BLaER1 (cell line): ENCODE results near the gene ZNF804B.

Experiments used
- H3K27ac ChIP-seq: shearing (Covaris generic); formaldehyde crosslinking; 2 replicates; pipeline ENCODE4 v1.8.1; 2022
- H3K27me3 ChIP-seq: shearing (Covaris generic); formaldehyde crosslinking; 2 replicates; pipeline ENCODE4 v1.8.1; 2022
- H3K36me3 ChIP-seq: shearing (Covaris generic); formaldehyde crosslinking; 2 replicates; pipeline ENCODE4 v1.8.1; 2022
- H3K4me1 ChIP-seq: shearing (Covaris generic); formaldehyde crosslinking; 2 replicates; pipeline ENCODE4 v1.8.1; 2022
- H3K4me2 ChIP-seq: shearing (Covaris generic); formaldehyde crosslinking; 2 replicates; pipeline ENCODE4 v1.8.1; 2022
- H3K4me3 ChIP-seq: shearing (Covaris generic); formaldehyde crosslinking; 2 replicates; pipeline ENCODE4 v1.8.1; 2022
- H3K9ac ChIP-seq: shearing (Covaris generic); formaldehyde crosslinking; 2 replicates; pipeline ENCODE4 v1.8.1; 2022
- H3K9me3 ChIP-seq: shearing (Covaris generic); formaldehyde crosslinking; 2 replicates; pipeline ENCODE4 v1.8.1; 2022
- H4K20me1 ChIP-seq: shearing (Covaris generic); formaldehyde crosslinking; 2 replicates; pipeline ENCODE4 v1.8.1; 2022
- Cebpa-rat ChIP-seq: shearing (Covaris generic); IDR thresholded peaks from 2 replicates; pipeline ENCODE4 v1.8.1; 2022

Gene ZNF804B

DNA sequence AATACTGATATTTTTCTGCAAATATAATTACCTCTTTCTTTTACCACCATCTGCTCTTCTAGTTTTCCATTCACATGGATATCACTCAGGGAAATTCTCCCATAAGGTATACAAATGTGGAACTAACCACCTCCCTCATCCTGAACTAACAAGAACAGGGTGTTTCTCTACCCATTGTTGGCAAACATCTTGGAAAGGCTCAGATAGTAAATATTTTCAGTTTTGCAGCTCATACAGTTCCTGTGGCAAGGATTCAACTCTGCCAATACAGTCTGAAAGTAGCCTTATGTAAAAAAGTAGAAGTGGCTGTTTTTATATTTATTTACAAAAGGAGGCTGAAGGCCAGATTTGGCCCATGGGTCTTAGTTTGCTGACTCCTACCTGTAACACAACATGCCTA, 549.0 kb downstream of the ZNF804B start:
- TF ChIP-seq Cebpa-rat: no peak
- Histone ChIP-seq H3K27me3 (no peaks in the 10 kb centered on the region), H3K27ac (no peak overlapping the region), H3K9me3 (no peaks in the 10 kb centered on the region), H3K9ac (no peak overlapping the region), H4K20me1 (no peaks in the 10 kb centered on the region), H3K4me3 (no peak overlapping the region), H3K36me3 (no peaks in the 10 kb centered on the region), H3K4me2 (no peak overlapping the region), H3K4me1 (peaks cover 7% of the 10 kb centered on the region; the same call in 1 of the 2 replicates)

- H3K4me1 ChIP-seq: peaks cover 8% of the 10 kb centered on the region; the same call in 1 of the 2 replicates
- no peak for TF ChIP-seq Cebpa-rat
These were observed 552.4 kb downstream of the ZNF804B start for GRCh38 chr7:89311886-89312285.

GRCh38 chr7:89312551-89312950, 553.1 kb downstream of the ZNF804B start:
- no peak overlapping the region for H3K4me2 ChIP-seq
- no peak overlapping the region for H3K4me3 ChIP-seq
- H3K27ac ChIP-seq: no peak overlapping the region

More at GRCh38 chr7:89311886-89312285, 552.4 kb downstream of the ZNF804B start:
- Histone ChIP-seq H3K4me2 (no peak overlapping the region), H4K20me1 (no peaks in the 10 kb centered on the region), H3K9ac (no peak overlapping the region), H3K36me3 (no peaks in the 10 kb centered on the region), H3K27me3 (no peaks in the 10 kb centered on the region), H3K4me3 (no peak overlapping the region), H3K27ac (no peak overlapping the region), H3K9me3 (no peaks in the 10 kb centered on the region)

GRCh38 chr7:89316584-89317251, 557.2 kb downstream of the ZNF804B start:
- TF ChIP-seq Cebpa-rat: no peak
- Histone ChIP-seq H4K20me1 (no peaks in the 10 kb centered on the region), H3K4me2 (no peak overlapping the region), H3K4me1 (peaks cover 8% of the 10 kb centered on the region; the same call in 1 of the 2 replicates), H3K27ac (no peak overlapping the region), H3K4me3 (no peak overlapping the region), H3K9ac (no peak overlapping the region), H3K9me3 (no peaks in the 10 kb centered on the region; the same call in 1 of the 2 replicates), H3K27me3 (no peaks in the 10 kb centered on the region), H3K36me3 (no peaks in the 10 kb centered on the region)

More at GRCh38 chr7:89312551-89312950, 553.1 kb downstream of the ZNF804B start:
- Histone ChIP-seq H3K4me1 (peaks cover 8% of the 10 kb centered on the region; the same call in 1 of the 2 replicates), H3K27me3 (no peaks in the 10 kb centered on the region), H3K9ac (no peak overlapping the region), H4K20me1 (no peaks in the 10 kb centered on the region), H3K36me3 (no peaks in the 10 kb centered on the region), H3K9me3 (no peaks in the 10 kb centered on the region)
- no peak for TF ChIP-seq Cebpa-rat

DNA sequence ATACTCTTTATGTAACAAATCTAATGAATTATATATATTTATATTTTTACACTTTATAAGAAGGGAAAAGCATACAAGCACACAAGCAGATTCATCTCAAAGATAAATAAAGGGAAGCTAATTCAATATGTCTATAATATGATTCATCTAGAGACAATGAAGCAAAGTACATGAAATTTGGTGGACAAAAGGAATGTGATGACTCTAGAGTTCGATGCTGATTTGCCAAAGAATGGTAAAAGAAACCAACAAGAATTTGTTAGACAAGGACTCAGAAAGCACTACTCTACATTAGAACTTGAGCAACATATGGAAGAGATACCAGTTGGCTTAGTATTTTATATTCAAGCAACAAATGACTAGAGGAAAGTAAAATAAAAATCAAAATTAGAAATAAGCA, 572.5 kb downstream of the ZNF804B start:
- TF ChIP-seq Cebpa-rat: no peak
- Histone ChIP-seq H3K4me2 (no peak overlapping the region), H3K4me3 (no peak overlapping the region), H3K4me1 (no peaks in the 10 kb centered on the region), H3K27me3 (no peaks in the 10 kb centered on the region), H3K36me3 (no peaks in the 10 kb centered on the region), H3K27ac (no peak overlapping the region), H3K9me3 (no peaks in the 10 kb centered on the region), H3K9ac (no peak overlapping the region), H4K20me1 (no peaks in the 10 kb centered on the region)

DNA sequence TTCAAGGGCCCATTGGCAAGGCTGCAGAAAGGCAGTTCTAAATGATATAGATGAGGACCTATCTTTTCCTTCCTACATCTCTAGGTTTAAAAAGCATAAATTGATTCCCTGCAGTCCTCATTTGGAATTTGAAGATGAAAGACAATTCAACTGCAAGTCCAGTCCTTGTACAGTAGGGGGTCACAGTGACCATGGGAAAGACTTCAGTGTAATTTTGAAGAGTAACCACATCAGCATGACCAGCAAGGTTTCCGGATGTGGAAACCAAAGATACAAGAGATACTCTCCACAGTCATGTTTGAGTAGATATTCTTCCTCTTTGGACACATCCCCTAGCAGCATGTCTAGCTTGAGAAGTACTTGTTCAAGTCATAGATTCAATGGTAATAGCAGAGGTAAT, 575.3 kb downstream of the ZNF804B start:
- TF ChIP-seq Cebpa-rat: no peak
- Histone ChIP-seq H3K27me3 (no peaks in the 10 kb centered on the region), H4K20me1 (no peaks in the 10 kb centered on the region)

DNA sequence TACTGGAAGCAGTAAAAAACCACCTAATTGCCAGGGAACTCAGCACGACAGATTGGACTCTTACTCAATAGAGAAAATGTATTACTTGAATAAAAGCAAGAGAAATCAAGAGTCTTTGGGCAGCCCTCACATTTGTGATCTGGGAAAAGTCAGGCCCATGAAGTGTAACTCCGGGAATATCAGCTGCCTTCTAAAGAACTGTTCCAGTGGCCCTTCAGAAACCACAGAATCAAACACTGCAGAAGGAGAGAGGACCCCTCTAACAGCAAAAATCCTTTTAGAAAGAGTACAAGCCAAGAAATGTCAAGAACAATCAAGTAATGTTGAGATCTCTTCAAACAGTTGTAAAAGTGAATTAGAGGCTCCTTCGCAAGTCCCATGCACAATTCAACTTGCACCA, 576.0 kb downstream of the ZNF804B start:
- Histone ChIP-seq H3K27ac (no peak overlapping the region), H3K4me2 (no peak overlapping the region)

More for the DNA sequence above, 575.3 kb downstream of the ZNF804B start:
- Histone ChIP-seq H3K36me3 (no peaks in the 10 kb centered on the region), H3K9me3 (no peaks in the 10 kb centered on the region), H3K4me3 (no peak overlapping the region), H3K27ac (no peak overlapping the region), H3K9ac (no peak overlapping the region), H3K4me2 (no peak overlapping the region), H3K4me1 (no peaks in the 10 kb centered on the region)

GRCh38 chr7:89336121-89336520, 576.6 kb downstream of the ZNF804B start:
- Histone ChIP-seq H3K4me3 (no peak overlapping the region), H3K4me1 (no peaks in the 10 kb centered on the region), H3K9ac (no peak overlapping the region), H3K36me3 (no peaks in the 10 kb centered on the region), H3K9me3 (no peaks in the 10 kb centered on the region), H4K20me1 (no peaks in the 10 kb centered on the region), H3K4me2 (no peak overlapping the region), H3K27ac (no peak overlapping the region), H3K27me3 (no peaks in the 10 kb centered on the region)
- no peak for TF ChIP-seq Cebpa-rat

More for the DNA sequence above, 576.0 kb downstream of the ZNF804B start:
- Histone ChIP-seq H3K27me3 (no peaks in the 10 kb centered on the region), H3K9me3 (no peaks in the 10 kb centered on the region), H3K4me3 (no peak overlapping the region), H3K4me1 (no peaks in the 10 kb centered on the region), H3K36me3 (no peaks in the 10 kb centered on the region), H4K20me1 (no peaks in the 10 kb centered on the region), H3K9ac (no peak overlapping the region)
- TF ChIP-seq Cebpa-rat: no peak

DNA sequence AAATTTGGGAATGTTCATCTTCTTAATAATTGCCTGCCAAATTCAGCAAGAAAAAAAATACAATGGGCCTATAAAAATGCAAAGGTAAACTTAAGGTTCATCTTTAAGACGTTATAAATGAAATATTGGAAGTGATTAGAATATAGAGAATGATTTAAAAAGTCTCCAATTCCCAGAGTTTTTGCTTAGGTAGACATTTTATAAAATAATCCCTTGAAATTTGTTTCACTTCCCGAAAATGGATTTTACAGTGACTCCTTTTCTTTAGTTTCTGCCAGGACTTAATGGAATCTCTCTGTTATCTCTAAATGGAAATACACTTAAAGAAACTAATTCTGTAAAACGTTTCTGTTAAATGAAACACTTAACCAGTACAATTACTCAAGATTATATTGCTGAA, 580.2 kb downstream of the ZNF804B start:
- H3K27ac ChIP-seq: no peak overlapping the region
- H3K9ac ChIP-seq: no peak overlapping the region
- no peaks in the 10 kb centered on the region for H3K9me3 ChIP-seq
- no peak for TF ChIP-seq Cebpa-rat
- H3K27me3 ChIP-seq: no peaks in the 10 kb centered on the region
- no peak overlapping the region for H3K4me2 ChIP-seq
- no peaks in the 10 kb centered on the region for H4K20me1 ChIP-seq
- H3K4me1 ChIP-seq: no peaks in the 10 kb centered on the region
- no peaks in the 10 kb centered on the region for H3K36me3 ChIP-seq
- H3K4me3 ChIP-seq: no peak overlapping the region

DNA sequence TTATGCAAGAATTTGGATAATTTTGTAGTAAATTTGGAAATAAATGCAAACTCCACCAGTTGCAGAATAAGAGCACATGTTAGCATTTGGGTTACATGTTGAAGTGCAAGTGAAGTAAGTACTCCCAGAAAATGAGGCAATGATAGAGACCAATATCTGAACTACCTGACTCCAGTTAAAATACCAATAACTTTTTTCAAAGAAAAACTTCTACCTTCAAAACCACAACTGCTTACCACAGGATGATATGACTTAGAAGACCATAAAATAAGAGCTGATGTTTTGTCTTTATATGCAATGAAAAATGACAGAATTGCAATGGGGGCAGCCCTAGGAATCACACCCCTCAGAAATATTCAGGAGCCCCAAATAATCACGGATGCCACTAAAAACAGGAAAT, 597.6 kb downstream of the ZNF804B start:
- no peaks in the 10 kb centered on the region for H3K9me3 ChIP-seq
- H3K4me1 ChIP-seq: no peaks in the 10 kb centered on the region
- H4K20me1 ChIP-seq: no peaks in the 10 kb centered on the region
- H3K9ac ChIP-seq: no peak overlapping the region
- H3K4me2 ChIP-seq: no peak overlapping the region
- no peaks in the 10 kb centered on the region for H3K36me3 ChIP-seq
- H3K27me3 ChIP-seq: no peaks in the 10 kb centered on the region
- H3K4me3 ChIP-seq: no peak overlapping the region
- no peak overlapping the region for H3K27ac ChIP-seq
- TF ChIP-seq Cebpa-rat: no peak

DNA sequence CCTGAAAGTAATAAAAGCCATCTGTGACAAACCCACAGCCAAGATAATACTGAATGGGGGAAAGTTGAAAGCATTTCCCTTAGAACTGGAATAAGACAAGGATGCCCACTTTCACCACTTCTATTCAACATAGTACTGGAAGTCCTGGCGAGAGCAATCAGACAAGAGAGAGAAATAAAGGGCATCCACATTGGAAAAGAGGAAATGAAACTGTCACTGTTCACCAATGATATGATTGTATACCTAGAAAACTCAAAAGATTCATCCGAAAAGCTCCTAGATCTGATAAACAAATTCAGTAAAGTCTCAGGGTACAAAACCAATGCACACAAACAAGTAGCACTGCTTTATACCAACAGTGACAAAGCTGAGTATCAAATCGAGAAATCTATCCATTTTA, 617.7 kb downstream of the ZNF804B start:
- Histone ChIP-seq H3K27me3 (no peaks in the 10 kb centered on the region), H4K20me1 (no peaks in the 10 kb centered on the region), H3K36me3 (no peaks in the 10 kb centered on the region), H3K4me1 (no peaks in the 10 kb centered on the region), H3K9ac (no peak overlapping the region), H3K4me3 (no peak overlapping the region), H3K4me2 (no peak overlapping the region), H3K27ac (no peak overlapping the region), H3K9me3 (no peaks in the 10 kb centered on the region)
- no peak for TF ChIP-seq Cebpa-rat
